DND-41 (cell line): ENCODE measurements around the gene RBM5.

Source experiments
- ATAC-seq: fragments of 200-7000 bp; cut with Tn5 transposase; 3 replicates; pipeline ENCODE4 v1.9.1; 2021; ENCODE audit warnings: low read depth; ENCODE audit not compliant: insufficient read depth
- DNase-seq: peaks from one replicate; pipeline ENCODE4 v3.0.0-alpha.2; 2020
- H2AFZ ChIP-seq: 2 replicates; pipeline ENCODE4 v1.6.0; 2012; ENCODE audit warnings: low read depth, low read length
- H3K27ac ChIP-seq: 2 replicates; pipeline ENCODE4 v1.5.1; 2012; ENCODE audit warnings: low read length, inconsistent platforms
- H3K27me3 ChIP-seq: fragments of 200-600 bp; sonication (generic); 2 replicates; pipeline ENCODE4 v1.6.0; 2012; ENCODE audit warnings: low read length, mild to moderate bottlenecking, inconsistent platforms; ENCODE audit not compliant: insufficient read depth, poor library complexity
- H3K36me3 ChIP-seq: 2 replicates; pipeline ENCODE4 v1.5.1; 2012; ENCODE audit warnings: low read length, inconsistent platforms; ENCODE audit not compliant: insufficient read depth
- H3K4me1 ChIP-seq: 2 replicates; pipeline ENCODE4 v1.5.1; 2012; ENCODE audit warnings: mild to moderate bottlenecking, low read length; ENCODE audit not compliant: insufficient read depth
- H3K4me2 ChIP-seq: 2 replicates; pipeline ENCODE4 v1.6.0; 2012; ENCODE audit warnings: mild to moderate bottlenecking, moderate library complexity, low read length, inconsistent platforms; ENCODE audit not compliant: insufficient read depth
- H3K4me3 ChIP-seq, 2 experiments: fragments of 200-600 bp in 1 of 2; shearing (Covaris generic) in 1 of 2; 2 replicates each; pipeline ENCODE4 v1.5.1; 2012 to 2016; ENCODE audit warnings: inconsistent platforms in 2 of 2, low read length in 2 of 2, mild to moderate bottlenecking in 2 of 2, low read depth in 1 of 2, moderate library complexity in 1 of 2
- H3K79me2 ChIP-seq: 2 replicates; pipeline ENCODE4 v1.6.0; 2012; ENCODE audit warnings: low read length, inconsistent platforms; ENCODE audit not compliant: insufficient read depth
- H3K9ac ChIP-seq: 2 replicates; pipeline ENCODE4 v1.6.0; 2012; ENCODE audit warnings: low read depth, mild to moderate bottlenecking, inconsistent platforms, low read length, moderate library complexity
- H3K9me3 ChIP-seq: 2 replicates; pipeline ENCODE4 v1.5.1; 2012; ENCODE audit warnings: low read length, moderate library complexity, mild to moderate bottlenecking, inconsistent platforms; ENCODE audit not compliant: insufficient read depth, severe bottlenecking
- H4K20me1 ChIP-seq: 2 replicates; pipeline ENCODE4 v1.6.0; 2012; ENCODE audit warnings: low read length; ENCODE audit not compliant: insufficient read depth
- EZH2 ChIP-seq: IDR thresholded peaks from 3 replicates; pipeline ENCODE4 v1.6.1; 2012; ENCODE audit warnings: borderline replicate concordance, low read depth, mild to moderate bottlenecking, moderate library complexity, low read length, inconsistent platforms; ENCODE audit not compliant: severe bottlenecking
- TF ChIP-seq, protein P1 (sequence below): IDR thresholded peaks from 2 replicates; pipeline ENCODE4 v1.5.1; 2012; ENCODE audit warnings: borderline replicate concordance, low read length, moderate library complexity, mild to moderate bottlenecking; ENCODE audit not compliant: poor library complexity, severe bottlenecking; ENCODE audit errors: extremely low read depth

Gene RBM5

GRCh38 chr3:50160561-50160983 lies 71.9 kb downstream of the RBM5 start:
- H4K20me1 ChIP-seq = no peaks in the 10 kb centered on the region
- H3K79me2 ChIP-seq = no peaks in the 10 kb centered on the region
- no peaks in the 10 kb centered on the region for H3K27me3 ChIP-seq
- no peak overlapping the region for H3K4me2 ChIP-seq
- H3K36me3 ChIP-seq = no peaks in the 10 kb centered on the region
- H3K9me3 ChIP-seq = no peaks in the 10 kb centered on the region
- no peak overlapping the region for H2AFZ ChIP-seq
- H3K9ac ChIP-seq = no peak overlapping the region
- TF ChIP-seq EZH2 = no peak
- TF ChIP-seq, protein P1, sequence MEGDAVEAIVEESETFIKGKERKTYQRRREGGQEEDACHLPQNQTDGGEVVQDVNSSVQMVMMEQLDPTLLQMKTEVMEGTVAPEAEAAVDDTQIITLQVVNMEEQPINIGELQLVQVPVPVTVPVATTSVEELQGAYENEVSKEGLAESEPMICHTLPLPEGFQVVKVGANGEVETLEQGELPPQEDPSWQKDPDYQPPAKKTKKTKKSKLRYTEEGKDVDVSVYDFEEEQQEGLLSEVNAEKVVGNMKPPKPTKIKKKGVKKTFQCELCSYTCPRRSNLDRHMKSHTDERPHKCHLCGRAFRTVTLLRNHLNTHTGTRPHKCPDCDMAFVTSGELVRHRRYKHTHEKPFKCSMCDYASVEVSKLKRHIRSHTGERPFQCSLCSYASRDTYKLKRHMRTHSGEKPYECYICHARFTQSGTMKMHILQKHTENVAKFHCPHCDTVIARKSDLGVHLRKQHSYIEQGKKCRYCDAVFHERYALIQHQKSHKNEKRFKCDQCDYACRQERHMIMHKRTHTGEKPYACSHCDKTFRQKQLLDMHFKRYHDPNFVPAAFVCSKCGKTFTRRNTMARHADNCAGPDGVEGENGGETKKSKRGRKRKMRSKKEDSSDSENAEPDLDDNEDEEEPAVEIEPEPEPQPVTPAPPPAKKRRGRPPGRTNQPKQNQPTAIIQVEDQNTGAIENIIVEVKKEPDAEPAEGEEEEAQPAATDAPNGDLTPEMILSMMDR = no peak
- H3K4me3 ChIP-seq = no peak overlapping the region
- H3K4me1 ChIP-seq = no peaks in the 10 kb centered on the region
- H3K27ac ChIP-seq = no peak overlapping the region
- no peak for DNase-seq
- ATAC-seq = no peak

DNA sequence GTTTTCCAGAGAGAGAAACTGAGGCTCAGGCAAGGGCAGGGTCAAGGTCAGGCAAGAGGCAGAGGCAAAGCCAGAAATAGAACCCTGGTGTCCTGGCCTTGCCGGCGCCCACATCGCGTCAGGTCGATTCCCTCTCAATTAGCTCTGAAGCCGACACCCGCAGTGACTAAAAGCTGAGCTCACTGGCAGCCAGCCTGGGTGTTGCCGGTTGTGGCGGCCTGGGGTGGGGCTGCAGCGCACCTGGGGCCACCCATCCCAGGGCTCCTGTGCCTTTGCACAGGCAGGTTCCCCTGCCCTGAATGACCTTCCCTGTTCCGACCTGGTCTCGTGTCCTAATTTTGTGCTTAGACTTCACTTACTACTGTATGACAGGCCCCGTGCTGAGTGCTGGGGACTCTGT lies 72.6 kb downstream of the RBM5 start:
- no peak for TF ChIP-seq EZH2
- TF ChIP-seq, protein P1 = no peak
- H3K27ac ChIP-seq = no peak overlapping the region
- no peak overlapping the region for H3K4me3 ChIP-seq
- H3K9ac ChIP-seq = no peak overlapping the region
- DNase-seq = no peak
- no peaks in the 10 kb centered on the region for H3K36me3 ChIP-seq
- ATAC-seq = no peak
- H2AFZ ChIP-seq = no peak overlapping the region
- no peaks in the 10 kb centered on the region for H4K20me1 ChIP-seq
- H3K9me3 ChIP-seq = no peaks in the 10 kb centered on the region
- no peaks in the 10 kb centered on the region for H3K4me1 ChIP-seq
- no peak overlapping the region for H3K4me2 ChIP-seq
- no peaks in the 10 kb centered on the region for H3K27me3 ChIP-seq
- H3K79me2 ChIP-seq = no peaks in the 10 kb centered on the region

DNA sequence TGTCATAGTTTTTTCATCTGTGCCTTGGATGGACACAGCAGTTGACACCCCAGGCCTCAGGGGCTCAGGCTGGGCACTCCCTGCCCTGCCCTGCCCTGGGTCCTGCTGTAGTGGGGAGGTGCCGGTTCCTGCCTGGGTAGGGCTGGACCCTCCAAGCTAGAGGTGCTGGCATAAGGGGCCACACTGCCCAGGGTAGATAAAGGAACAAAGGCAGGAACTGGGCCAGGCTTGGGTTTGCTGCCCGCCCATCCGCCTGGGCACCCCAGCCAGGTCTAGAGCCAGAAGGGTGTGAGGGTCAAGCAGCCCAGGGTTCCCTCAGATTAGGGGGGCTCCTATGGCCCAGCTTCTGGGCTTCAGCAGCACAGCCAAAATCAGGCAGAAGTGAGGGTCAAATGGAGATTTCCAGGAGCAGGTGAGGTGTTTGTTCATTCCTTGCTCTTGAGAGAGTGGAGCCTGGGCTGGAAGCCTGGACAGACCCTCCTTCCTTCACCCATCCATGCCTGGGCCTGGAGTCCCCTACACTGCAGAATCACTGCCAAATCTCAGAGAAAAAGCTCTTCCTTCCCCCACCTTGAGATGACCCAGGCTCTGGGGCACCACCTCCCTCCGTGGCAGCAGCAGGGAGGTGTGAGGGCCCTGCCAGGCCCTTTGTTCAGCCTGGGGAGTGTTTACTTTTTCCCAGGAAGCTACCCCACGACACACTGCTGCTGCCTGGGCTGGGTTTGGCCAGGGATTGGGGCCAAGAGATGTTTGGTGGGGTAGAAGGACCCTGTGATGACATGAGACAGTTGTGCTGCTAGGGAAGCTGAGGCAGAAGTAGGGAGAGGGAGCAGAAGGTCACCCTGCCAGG lies 73.5 kb downstream of the RBM5 start:
- Histone ChIP-seq H4K20me1 (no peaks in the 10 kb centered on the region), H3K9me3 (no peaks in the 10 kb centered on the region), H3K27ac (no peak overlapping the region), H2AFZ (no peak overlapping the region), H3K36me3 (no peaks in the 10 kb centered on the region), H3K9ac (no peak overlapping the region), H3K4me1 (no peaks in the 10 kb centered on the region), H3K79me2 (no peaks in the 10 kb centered on the region), H3K4me2 (no peak overlapping the region), H3K27me3 (no peaks in the 10 kb centered on the region), H3K4me3 (no peak overlapping the region)
- DNase-seq = no peak
- TF ChIP-seq, protein P1 = no peak
- no peak for TF ChIP-seq EZH2
- no peak for ATAC-seq
